Vagina (tissue), 2 donors: Measurements from ENCODE around the gene SERINC3. TPM values are rescaled to one million over a fixed set of nuclear protein-coding genes. Genes with fewer than 3 reads are reported as not detected.

Experiments
- DNase-seq, 2 donors: peaks; one replicate each; pipeline ENCODE4 v3.0.0-alpha.2; 2017; ENCODE audit errors: extremely low spot score in 2 of 2
- H3K27ac ChIP-seq: fragments of 200-600 bp; sonication (generic); one replicate; pipeline ENCODE4 v1.5.1; 2019
- H3K27me3 ChIP-seq: fragments of 200-600 bp; sonication (generic); one replicate; pipeline ENCODE4 v1.5.1; 2019
- H3K36me3 ChIP-seq, 2 donors: fragments of 200-600 bp; sonication (generic); one replicate each; pipeline ENCODE4 v1.5.1; 2017 to 2019
- H3K4me1 ChIP-seq: fragments of 200-600 bp; sonication (generic); one replicate; pipeline ENCODE4 v1.5.1; 2019
- H3K4me3 ChIP-seq, 2 donors: fragments of 200-600 bp; sonication (generic); 1 replicate in 1 of 2; 2 replicates in 1 of 2; pipeline ENCODE4 v1.5.1; 2016 to 2019
- H3K9me3 ChIP-seq: fragments of 200-600 bp; sonication (generic); one replicate; pipeline ENCODE4 v1.5.1; 2019
- CTCF ChIP-seq, 3 experiments: fragments of 450-650 bp in 2 of 3; fragments of 200-600 bp in 1 of 3; sonication (generic) in 1 of 3; IDR thresholded peaks; one replicate each; pipeline ENCODE4 v1.5.1; 2017 to 2019; ENCODE audit warnings: antibody characterized with exemption in 3 of 3, mild to moderate bottlenecking in 2 of 3, moderate library complexity in 2 of 3
- POLR2A ChIP-seq, 2 donors: fragments of 450-650 bp; IDR thresholded peaks; one replicate each; pipeline ENCODE4 v1.6.1; 2017; ENCODE audit warnings: antibody characterized with exemption in 2 of 2, mild to moderate bottlenecking in 2 of 2, moderate library complexity in 2 of 2
- POLR2AphosphoS5 ChIP-seq, 2 donors: sonication (generic); formaldehyde crosslinking; IDR thresholded peaks; one replicate each; pipeline ENCODE4 v1.9.0; 2017; ENCODE audit warnings: antibody characterized with exemption in 2 of 2, mild to moderate bottlenecking in 2 of 2, low read depth in 1 of 2; ENCODE audit not compliant: insufficient read depth in 1 of 2
- intact Hi-C: fragments of 100-400 bp; cut with DNase I; formaldehyde crosslinking; loops from one replicate; pipeline ENCODE4 v1.15.1; 2023
- total RNA-seq: library from RNA; depleted of rRNA; stranded (reverse); fragments of >200 nt; gene quantifications from one replicate; pipeline ENCODE4 v1.2.3, GENCODE V29; 2016

Gene SERINC3
- total RNA-seq, 1 donor from 2014 or later = 77.3 TPM

GRCh38 chr20:44504402-44505307 lies 17.2 kb downstream of the SERINC3 start:
- intact Hi-C loops = no loop called here
- Histone ChIP-seq H3K4me3 (no peak overlapping the region), H3K27me3 (no peaks in the 10 kb centered on the region), H3K9me3 (no peaks in the 10 kb centered on the region), H3K4me1 (no peaks in the 10 kb centered on the region), H3K36me3 (peaks cover 0 to 98% of the 10 kb centered on the region in 2 donors), H3K27ac (no peak overlapping the region)
- no peak for TF ChIP-seq CTCF (IDR thresholded peaks at IDR 0.05)
- no peak for TF ChIP-seq POLR2A (IDR thresholded peaks at IDR 0.05)
- no peak for TF ChIP-seq POLR2AphosphoS5 (IDR thresholded peaks at IDR 0.05; ENCODE audit: insufficient read depth in 1 of 2, low read depth in 1 of 2)
- DNase-seq = no peak

- no peaks in the 10 kb centered on the region for H3K27me3 ChIP-seq
- H3K9me3 ChIP-seq = no peaks in the 10 kb centered on the region
- peaks cover under 1% of the 10 kb centered on the region for H3K4me1 ChIP-seq
- no peak overlapping the region for H3K27ac ChIP-seq
- H3K36me3 ChIP-seq = peaks cover 0 to 94% of the 10 kb centered on the region in 2 donors
- TF ChIP-seq CTCF (IDR thresholded peaks at IDR 0.05) = no peak
- no peak for TF ChIP-seq POLR2AphosphoS5 (IDR thresholded peaks at IDR 0.05; ENCODE audit: insufficient read depth in 1 of 2, low read depth in 1 of 2)
- TF ChIP-seq POLR2A (IDR thresholded peaks at IDR 0.05) = no peak
- no peak for DNase-seq
- intact Hi-C loops = no loop called here
- H3K4me3 ChIP-seq = no peak overlapping the region
Measured at GRCh38 chr20:44502968-44503367, 18.9 kb downstream of the SERINC3 start.

GRCh38 chr20:44501448-44501847 lies 20.4 kb downstream of the SERINC3 start:
- Histone ChIP-seq H3K36me3 (peaks cover 0 to 91% of the 10 kb centered on the region in 2 donors), H3K4me1 (peaks cover 10% of the 10 kb centered on the region), H3K4me3 (no peak overlapping the region), H3K27ac (no peak overlapping the region), H3K27me3 (no peaks in the 10 kb centered on the region), H3K9me3 (no peaks in the 10 kb centered on the region)
- intact Hi-C loops = no loop called here
- no peak for DNase-seq
- TF ChIP-seq POLR2A (IDR thresholded peaks at IDR 0.05) = no peak
- TF ChIP-seq CTCF (IDR thresholded peaks at IDR 0.05) = no peak
- no peak for TF ChIP-seq POLR2AphosphoS5 (IDR thresholded peaks at IDR 0.05; ENCODE audit: insufficient read depth in 1 of 2, low read depth in 1 of 2)

- Histone ChIP-seq H3K4me1 (peaks cover 21% of the 10 kb centered on the region), H3K9me3 (no peaks in the 10 kb centered on the region), H3K4me3 (no peak overlapping the region), H3K27ac (peak overlapping the region; percentile 23), H3K27me3 (no peaks in the 10 kb centered on the region), H3K36me3 (peaks cover 0 to 81% of the 10 kb centered on the region in 2 donors)
- intact Hi-C loops = no loop called here
- DNase-seq = no peak
- TF ChIP-seq CTCF (IDR thresholded peaks at IDR 0.05) (no peak), POLR2AphosphoS5 (IDR thresholded peaks at IDR 0.05; ENCODE audit: insufficient read depth in 1 of 2, low read depth in 1 of 2) (no peak), POLR2A (IDR thresholded peaks at IDR 0.05) (no peak)
Measured at GRCh38 chr20:44500221-44500620, 21.6 kb downstream of the SERINC3 start.

GRCh38 chr20:44497761-44498160 lies 24.1 kb downstream of the SERINC3 start:
- peak overlapping the region; percentile 88 for H3K27ac ChIP-seq
- no peak for DNase-seq
- intact Hi-C loops = no loop called here
- H3K36me3 ChIP-seq = peaks cover 0 to 71% of the 10 kb centered on the region in 2 donors
- H3K4me3 ChIP-seq = no peak overlapping the region
- no peaks in the 10 kb centered on the region for H3K27me3 ChIP-seq
- TF ChIP-seq POLR2A (IDR thresholded peaks at IDR 0.05) (no peak), CTCF (IDR thresholded peaks at IDR 0.05) (no peak), POLR2AphosphoS5 (IDR thresholded peaks at IDR 0.05; ENCODE audit: insufficient read depth in 1 of 2, low read depth in 1 of 2) (no peak)
- peaks cover 35% of the 10 kb centered on the region for H3K4me1 ChIP-seq
- no peaks in the 10 kb centered on the region for H3K9me3 ChIP-seq
